ENCODE measurements around the gene PMAIP1.

DNA sequence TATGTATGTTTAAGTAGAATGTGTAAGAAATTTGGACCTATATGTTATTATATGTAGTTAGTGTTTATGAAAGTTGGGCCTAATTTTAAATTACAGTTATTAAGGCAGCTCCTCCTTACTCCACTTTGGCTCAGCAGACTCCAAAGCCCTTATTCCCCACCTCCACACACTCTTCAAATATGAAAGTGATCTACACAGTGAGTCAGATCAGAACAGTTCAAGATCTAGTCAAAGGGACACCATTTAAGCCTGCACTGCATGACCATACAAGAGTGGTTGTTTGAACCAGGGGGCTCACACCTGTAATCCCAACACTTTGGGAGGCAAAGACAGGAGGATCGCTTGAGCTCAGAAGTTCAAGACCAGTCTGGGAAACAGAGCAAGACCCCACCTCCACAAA is 21.2 kb upstream of the PMAIP1 start:
- TF ChIP-seq SUZ12 (IDR thresholded peaks at IDR 0.05): no peak
- TF ChIP-seq BHLHE40 (IDR thresholded peaks at IDR 0.05; ENCODE audit: borderline replicate concordance): no peak
- no peak for TF ChIP-seq PKNOX1 (IDR thresholded peaks at IDR 0.05)
- TF ChIP-seq FOXM1 (IDR thresholded peaks at IDR 0.05; ENCODE audit: borderline replicate concordance): no peak
- TF ChIP-seq FOXK2 (IDR thresholded peaks at IDR 0.05): no peak
